Stromal cell of bone marrow (primary cell): ENCODE data around the gene TM2D3.

Source experiments
- DNase-seq: peaks from one replicate; pipeline ENCODE4 v3.0.0-alpha.2; 2012; ENCODE audit warnings: low read depth

TM2D3 gene, protein sequence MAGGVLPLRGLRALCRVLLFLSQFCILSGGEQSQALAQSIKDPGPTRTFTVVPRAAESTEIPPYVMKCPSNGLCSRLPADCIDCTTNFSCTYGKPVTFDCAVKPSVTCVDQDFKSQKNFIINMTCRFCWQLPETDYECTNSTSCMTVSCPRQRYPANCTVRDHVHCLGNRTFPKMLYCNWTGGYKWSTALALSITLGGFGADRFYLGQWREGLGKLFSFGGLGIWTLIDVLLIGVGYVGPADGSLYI

GRCh38 chr15:101652098-101652785, at the start of gene TM2D3:
TSS of gene TM2D3 (minus strand) at chr15:101652381. CDS start at chr15:101652361, 20 bp downstream.
- DNase-seq, result peak; percentile 81

DNA sequence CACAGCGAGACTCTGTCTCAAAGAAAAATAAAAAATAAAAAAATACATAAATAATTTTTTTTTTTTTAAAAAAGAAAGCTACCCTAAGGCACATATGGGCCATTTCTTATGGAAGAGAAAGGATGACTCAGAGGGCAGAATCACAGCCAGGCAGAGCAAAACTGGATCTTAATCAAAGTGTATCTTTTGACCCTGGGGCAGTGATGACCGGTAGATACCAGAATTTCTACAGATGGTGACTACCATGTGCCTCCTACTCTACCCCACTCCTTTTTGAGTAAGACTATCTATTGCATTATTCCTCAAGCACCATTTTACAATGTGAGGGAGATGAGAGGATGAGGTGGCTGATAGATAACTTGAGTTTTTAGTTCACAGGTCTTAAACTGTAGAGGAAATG, 46.1 kb upstream of the TM2D3 start:
- DNase-seq, result no peak

- DNase-seq, result no peak
Observed at GRCh38 chr15:101697488-101697887, 45.3 kb upstream of the TM2D3 start.

GRCh38 chr15:101696829-101697228, 44.6 kb upstream of the TM2D3 start:
- no peak for DNase-seq

DNA sequence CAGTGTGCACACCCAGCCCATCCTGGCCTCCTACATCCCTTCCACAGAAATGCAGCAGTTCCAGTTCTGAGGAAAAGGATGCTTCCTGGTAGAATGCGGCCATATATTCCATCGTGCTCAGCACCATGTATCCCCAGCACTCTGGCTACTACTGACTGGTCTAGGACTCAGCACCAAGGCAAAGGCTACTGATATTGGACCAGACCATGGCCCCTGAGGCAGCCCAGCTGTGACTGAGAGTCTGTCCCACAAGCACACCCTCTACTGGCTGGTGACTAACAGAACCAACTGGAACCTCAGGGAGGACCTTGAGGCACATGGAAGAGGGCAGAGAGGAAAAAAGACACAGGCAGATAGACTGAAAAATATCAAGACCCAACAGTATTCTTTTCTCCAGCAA, 42.1 kb upstream of the TM2D3 start:
- DNase-seq, result no peak

DNA sequence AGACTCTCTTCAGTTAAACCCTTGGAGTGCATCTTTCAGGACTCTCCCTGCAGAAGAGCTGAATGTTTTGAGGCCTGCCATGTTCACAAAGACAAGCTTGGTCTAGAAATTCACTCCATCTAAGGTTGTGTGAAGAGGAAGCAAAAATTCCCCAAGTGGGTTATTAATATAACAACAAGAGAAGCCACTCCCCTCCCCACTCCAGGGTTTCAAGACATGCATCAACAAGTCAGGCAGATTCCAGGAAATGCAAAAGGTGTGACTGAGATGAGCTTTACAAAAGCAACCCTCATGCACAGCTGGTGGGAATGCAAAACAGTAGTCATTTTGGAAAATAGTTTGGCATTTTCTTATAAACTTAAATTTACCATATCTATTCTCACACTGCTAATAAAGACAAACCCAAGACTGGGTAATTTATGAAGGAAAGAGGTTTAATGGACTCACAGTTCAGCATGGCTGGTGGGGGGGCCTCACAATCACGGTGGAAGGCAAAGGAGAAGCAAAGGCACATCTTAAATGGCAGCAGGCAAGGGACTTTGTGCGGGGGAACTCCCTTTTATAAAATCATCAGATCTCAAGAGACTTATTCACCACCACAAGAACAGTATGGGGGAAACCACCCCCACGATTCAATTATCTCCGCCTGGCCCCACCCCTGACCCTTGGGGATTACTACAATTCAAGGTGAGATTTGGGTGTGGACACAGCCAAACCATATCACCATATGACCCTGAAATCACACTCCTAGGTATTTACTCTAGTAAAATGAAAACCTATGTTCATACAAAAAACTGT, 40.8 kb upstream of the TM2D3 start:
- DNase-seq, result no peak

DNA sequence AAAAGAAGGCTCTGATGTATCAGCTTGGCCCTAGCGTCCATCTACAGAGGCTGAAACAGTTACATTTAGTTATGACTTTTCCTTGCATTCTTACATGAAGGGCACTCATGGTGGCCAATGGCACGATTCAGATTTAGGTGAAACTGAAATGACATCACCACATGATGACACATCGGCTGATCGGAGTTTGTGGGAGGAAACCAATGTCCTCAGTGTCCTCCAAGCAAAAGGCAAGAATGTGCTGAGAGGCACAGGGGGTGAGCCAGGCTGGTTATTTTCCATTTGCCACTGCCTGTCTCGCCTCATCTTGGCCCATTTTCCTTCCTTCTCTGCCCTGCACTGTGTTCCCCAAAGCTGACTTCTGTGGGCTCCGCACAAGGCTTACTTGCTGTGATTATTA, 37.7 kb upstream of the TM2D3 start:
- DNase-seq, result peak; percentile 7

DNA sequence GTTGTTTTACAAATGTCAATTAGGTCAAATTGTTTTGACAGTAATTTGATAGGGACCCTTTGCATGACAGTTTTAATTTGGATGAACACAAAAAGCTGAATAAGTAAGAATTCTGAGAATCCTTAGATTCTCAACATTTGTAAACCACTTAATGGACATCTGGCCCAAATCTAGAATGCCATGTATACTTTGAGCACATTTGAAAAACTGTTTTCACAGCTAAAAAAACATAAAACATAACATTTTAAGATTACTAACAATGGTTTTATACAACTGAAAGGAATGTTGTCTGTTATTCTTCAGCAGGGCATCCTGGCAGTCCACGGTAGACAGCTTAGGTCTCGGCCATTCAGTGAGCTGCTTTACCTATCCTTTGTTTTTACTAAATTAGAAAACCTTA, 34.5 kb upstream of the TM2D3 start:
- no peak for DNase-seq

GRCh38 chr15:101684877-101685276, 32.7 kb upstream of the TM2D3 start:
- no peak for DNase-seq

GRCh38 chr15:101684384-101684783, 32.2 kb upstream of the TM2D3 start:
- DNase-seq, result peak; percentile 48

GRCh38 chr15:101679806-101680205, 27.6 kb upstream of the TM2D3 start:
- no peak for DNase-seq

DNA sequence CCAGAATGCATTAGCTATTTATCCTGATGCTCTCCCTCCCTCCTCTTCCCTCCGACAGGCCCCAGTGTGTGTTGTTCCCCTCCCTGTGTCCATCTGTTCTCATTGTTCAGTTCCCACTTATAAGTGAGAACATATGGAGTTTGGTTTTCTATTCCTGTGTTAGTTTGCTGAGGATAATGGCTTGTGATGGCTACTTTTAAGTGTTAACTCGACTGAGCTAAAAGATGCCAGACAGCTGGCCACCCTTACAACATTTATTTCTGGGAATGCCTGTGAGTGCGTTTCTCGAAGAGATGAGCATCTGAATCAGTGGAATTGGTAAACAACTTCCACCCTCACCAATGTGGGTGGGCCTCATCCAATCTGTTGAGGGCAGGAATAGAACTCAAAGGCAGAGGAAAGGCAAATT, 24.7 kb upstream of the TM2D3 start:
- DNase-seq, result no peak

- DNase-seq, result peak; percentile 42
Observed at GRCh38 chr15:101675796-101676582, 23.8 kb upstream of the TM2D3 start.

- peak; percentile 42 for DNase-seq
Observed at GRCh38 chr15:101675015-101675414, 22.8 kb upstream of the TM2D3 start.

DNA sequence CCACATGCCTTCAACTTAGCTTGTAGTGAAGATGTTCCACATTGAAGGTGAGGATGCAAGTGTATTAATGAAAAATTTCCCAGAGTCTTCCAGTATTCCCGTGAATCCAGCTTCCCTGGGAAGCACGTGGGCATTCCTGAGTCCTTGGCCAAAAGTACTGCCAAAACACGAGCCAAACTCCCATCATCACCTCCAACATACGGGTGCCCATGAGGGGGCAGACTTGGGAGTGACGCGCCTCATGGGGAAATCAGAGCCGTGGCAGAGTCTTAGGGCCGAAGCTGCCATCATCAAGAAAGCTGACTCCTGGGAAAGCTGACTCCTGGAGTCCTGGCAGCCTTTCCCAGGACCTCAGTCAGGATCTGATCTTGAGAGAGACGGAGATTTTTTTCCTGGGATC, 20.1 kb upstream of the TM2D3 start:
- no peak for DNase-seq

DNA sequence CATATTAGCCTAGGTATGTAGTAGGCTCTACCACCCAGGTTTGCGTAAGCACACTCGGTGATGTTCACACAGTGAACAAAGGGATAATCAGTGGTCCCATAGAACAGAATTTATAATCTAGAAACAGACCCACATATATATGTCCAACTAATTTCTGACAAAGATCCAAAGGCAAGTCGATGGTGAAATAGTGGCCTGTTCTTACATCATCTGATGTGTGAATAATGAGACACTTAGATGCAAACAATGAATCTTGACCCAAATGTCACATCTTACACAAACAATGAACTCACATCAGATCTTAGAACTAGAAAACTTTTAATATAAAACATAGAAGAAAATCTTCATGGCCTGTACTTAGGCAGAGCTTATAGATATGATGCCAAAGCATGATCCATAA, 17.6 kb upstream of the TM2D3 start:
- DNase-seq, result no peak

- DNase-seq, result no peak
Observed at GRCh38 chr15:101667881-101668280, 15.7 kb upstream of the TM2D3 start.

- DNase-seq, result no peak
Observed at GRCh38 chr15:101664303-101664913, 12.2 kb upstream of the TM2D3 start.

GRCh38 chr15:101662203-101662602, 10.0 kb upstream of the TM2D3 start:
- DNase-seq, result no peak

GRCh38 chr15:101660005-101660404, 7.8 kb upstream of the TM2D3 start:
- DNase-seq, result no peak

- DNase-seq, result no peak
Observed at GRCh38 chr15:101657968-101658784, 6.0 kb upstream of the TM2D3 start.
